HG03378 (cell line): ENCODE measurements around the gene EYS.
A peak's percentile ranks its signal among the peaks of the same experiment; 100 is the strongest.
"Not testable (repeated sequence)": the region's sequence is repeated elsewhere in the genome, so short reads cannot be mapped to it uniquely, and the experiment has no call there.

Experiments used
- ATAC-seq: cut with Tn5 transposase; IDR thresholded peaks from one replicate; pipeline ENCODE4 v1.9.1; 2021; ENCODE audit warnings: mild to moderate bottlenecking, moderate library complexity; ENCODE audit not compliant: unreplicated experiment

The EYS gene

DNA sequence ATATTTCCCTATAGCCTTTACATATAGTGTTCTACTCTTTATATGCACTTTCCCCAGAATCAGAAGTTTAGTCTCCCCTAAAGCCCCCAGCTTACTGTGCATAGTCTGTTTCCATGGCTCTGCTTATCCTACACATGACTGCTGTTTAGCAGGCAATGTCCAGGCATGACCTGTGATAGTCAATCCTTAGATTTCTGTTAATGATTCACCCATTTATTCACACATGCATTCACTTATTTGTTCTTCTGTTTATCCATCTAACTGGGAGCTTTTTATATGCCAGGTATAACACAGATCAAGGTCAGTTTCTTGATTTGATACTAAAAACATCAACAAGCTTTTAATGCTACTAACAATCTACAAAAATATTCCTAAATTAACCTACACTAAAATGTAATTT lies 1770.6 kb downstream of the EYS start:
- ATAC-seq, result no peak

DNA sequence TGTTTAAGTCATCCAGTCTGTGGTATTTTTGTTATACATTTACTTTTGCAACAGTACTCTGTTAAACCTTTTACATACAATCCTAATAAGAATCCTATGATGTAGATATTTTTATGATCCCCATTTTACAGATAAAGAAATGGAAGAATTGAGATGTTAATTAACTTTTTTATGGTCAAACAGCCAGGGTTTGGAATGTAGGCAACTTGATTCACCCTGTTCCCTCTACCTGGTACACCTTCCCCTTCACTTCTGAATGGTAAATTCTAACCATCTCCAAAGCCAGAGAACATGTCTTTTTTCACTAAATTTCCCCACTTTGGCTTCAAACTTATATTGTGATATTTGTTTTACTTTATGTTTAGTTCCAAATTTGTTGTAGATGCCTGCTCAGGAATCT lies 1771.3 kb downstream of the EYS start:
- no peak for ATAC-seq

DNA sequence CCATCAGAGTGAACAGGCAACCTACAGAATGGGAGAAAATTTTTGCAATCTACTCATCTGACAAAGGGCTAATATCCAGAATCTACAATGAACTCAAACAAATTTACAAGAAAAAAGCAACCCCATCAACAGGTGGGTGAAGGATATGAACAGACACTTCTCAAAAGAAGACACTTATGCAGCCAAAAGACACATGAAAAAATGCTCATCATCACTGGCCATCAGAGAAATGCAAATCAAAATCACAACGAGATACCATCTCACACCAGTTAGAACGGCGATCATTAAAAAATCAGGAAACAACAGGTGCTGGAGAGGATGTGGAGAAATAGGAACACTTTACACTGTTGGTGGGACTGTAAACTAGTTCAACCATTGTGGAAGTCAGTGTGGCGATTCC lies 1773.1 kb downstream of the EYS start:
- ATAC-seq, result not testable (repeated sequence)

DNA sequence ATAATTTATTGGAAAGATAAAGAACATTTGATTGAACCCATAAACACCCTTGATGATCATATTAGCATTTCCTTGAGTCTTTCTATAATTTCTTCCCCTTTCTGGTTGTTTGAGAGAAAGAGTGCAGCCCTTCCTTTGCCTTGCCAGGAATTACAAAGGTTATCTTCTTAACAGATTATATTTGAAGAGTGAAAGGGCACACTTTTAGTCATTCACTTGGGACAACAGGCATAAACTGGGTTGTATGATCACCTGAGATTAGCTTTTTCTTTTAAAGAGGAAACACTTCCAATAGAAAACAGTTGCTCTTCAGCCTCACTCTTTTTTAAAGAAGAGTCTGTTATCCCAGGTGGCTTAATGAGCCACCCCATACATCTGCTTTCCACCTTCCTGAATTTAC lies 1776.2 kb downstream of the EYS start:
- no peak for ATAC-seq

DNA sequence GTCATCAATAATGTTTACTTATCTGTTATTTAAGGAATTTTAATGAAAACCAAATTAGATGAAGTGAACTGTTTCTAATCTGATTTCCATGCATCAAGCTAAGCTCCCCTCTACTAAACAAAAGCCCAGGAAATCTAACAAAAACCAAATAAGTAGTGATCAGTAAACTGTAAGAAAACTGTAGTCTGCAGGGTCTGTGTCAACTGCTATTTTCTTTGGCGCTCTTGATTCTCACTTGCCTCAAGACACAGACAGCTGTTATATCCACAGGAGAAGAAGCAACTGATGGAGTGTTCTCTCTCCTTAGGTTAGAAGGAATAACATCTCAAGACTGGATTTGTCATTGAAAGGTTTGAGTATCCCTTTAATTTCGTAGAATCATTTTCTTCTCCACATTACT lies 1777.9 kb downstream of the EYS start:
- no peak for ATAC-seq

DNA sequence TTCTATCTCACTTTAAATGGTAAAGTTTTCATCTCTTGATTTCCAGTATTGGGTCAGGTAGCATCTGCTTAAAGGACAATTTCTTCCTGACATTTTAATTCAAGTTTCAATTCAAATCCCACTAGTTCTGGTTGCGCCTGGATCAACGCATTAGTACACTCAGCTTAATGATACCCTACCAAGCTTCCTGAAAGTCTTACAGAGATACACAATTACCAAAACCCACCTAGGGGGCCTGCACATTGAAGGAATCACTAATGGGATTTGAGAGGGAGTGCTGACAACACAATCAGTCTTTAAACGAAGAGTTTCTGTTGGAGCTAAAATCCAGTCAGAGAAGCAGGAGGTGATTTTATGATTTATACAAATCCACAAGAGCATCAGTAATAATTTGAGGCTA lies 1778.4 kb downstream of the EYS start:
- ATAC-seq, result no peak

DNA sequence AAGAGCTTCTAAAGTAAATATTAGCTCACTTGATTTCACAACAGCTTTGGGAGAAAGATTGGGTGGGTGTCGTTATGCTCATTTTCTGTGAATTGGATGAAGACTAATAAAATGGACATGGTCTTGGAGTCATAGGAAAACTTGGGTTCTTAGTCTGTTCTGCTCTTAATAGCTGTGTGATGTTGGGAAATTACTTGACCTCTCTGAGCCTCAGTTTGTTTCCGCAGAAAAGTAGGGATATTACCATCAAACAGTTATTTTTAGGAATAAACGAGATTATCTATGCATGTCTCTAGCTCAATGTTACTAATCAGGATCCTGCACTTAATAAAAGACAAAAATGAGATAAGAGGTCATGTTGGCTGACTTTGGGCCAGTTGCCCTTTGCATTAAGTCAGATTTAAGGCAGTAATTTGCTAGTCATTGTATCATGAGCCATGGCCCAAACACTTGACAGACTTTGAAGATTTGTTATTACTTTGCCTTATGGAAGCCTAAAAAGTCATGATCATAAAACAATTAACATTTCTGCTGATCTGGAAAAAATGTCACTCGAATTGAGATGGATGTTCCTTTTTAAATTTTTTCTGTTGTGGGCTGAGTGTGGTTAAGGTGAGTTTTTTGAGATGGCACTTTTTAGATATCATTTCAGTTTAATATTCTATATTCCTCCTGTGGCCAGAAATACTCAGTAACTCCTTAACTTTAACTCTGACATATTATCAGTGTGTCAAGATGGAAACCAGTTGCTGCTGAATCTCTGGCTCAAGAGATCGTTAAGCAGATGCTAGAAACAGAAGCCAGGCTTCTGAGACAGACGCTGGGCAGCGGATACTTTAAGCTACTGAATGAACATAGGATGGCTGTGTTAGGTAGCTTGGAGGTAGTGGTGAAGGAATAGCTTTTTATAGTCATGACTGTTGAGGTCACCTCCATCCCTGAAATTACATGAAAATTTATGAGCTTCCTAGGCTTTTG lies 1779.8 kb downstream of the EYS start:
- ATAC-seq, result no peak

DNA sequence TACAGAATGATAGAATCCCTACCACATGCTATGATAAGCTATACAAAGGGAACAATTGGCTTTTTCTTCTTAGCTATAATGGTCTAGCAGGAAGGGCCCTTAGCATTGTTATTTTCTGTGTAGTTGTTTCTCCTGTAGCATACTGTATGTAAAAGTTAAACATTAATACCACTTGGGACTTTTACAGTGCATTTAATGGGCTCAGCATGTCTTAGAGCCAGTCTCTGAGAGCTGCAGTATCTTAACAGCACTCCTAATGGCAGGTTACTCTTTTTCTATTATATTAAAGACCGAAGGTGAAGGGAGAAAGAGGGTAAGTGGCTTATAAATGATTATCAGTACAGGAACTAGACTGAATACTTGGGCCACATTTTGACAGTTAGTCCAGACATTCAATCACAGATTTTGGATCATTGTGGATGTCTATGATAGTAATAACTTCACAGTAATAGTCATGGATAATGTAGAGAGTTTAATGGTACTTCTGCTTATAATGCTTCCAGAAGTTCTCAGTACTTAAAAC lies 1780.7 kb downstream of the EYS start:
- no peak for ATAC-seq

DNA sequence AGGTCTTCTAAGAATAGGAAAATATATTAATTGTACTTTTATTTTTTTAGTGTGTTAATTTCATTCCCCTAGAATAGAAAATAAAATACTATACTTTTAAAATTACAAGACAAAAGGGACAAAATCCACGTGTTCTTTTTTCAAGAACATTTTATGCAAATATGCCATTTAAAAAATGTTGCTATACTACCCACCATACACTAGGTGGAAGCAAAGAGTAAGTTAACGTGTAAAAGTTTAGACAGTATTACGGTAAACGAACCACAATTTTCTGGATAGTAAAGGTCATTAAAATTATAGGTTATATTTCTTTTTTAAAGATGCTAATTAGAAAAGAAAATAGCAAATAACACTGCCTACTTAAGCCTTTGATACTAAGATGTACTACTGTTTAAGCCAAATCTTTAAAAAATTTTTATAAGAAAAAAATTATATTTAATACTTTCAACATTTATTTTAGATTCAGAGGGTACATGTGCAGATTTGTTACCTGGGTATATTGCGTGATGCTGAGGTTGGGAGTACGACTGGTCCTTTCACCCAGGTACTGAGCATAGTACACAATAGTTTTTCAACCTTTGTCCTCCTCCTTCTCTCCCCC lies 1783.8 kb downstream of the EYS start:
- peak; percentile 90 for ATAC-seq

DNA sequence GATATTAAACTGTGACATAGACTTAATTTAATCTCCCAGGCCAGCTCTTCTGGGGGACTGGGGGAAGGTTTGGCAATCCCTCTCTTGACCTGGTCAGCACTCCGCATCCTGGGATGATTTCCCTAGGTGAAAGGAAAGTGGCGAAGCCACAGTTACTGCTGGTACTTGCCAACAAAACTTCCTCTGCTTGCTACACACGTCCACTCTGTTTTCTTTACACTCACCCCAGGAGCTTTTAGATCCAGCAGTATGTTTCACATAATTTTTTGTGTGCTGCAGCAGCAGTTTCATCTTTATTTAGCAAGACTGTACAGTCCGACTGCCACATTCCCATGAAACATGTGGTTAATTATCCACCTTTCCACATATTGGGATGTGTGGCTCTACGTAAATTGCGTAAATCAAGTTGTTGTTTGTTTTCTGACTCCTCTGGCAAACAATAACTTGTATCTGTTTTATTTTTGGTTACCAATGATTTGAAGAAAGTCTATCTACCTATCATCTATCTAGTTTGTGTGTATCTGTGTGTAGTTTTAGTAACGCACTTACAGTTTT lies 1787.4 kb downstream of the EYS start:
- ATAC-seq, result no peak

DNA sequence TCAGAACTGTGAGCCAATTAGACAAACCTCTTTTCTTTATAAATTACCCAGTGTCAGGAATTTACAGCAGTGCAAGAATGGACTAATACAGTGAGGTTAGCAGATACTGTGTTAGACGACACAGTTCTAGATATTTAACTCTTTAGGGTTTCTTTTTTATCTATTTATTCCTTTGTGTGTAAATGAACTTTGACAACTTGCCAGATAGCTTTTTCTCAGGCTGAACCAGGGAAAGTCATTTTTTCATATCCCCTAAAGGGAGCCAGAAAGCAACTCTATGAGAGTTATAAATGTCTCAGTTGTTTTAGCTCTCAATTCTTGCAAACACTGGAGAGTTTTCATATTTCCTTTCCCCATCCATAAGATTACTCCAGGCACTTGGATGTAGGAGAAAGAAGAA lies 1794.1 kb downstream of the EYS start:
- no peak for ATAC-seq

DNA sequence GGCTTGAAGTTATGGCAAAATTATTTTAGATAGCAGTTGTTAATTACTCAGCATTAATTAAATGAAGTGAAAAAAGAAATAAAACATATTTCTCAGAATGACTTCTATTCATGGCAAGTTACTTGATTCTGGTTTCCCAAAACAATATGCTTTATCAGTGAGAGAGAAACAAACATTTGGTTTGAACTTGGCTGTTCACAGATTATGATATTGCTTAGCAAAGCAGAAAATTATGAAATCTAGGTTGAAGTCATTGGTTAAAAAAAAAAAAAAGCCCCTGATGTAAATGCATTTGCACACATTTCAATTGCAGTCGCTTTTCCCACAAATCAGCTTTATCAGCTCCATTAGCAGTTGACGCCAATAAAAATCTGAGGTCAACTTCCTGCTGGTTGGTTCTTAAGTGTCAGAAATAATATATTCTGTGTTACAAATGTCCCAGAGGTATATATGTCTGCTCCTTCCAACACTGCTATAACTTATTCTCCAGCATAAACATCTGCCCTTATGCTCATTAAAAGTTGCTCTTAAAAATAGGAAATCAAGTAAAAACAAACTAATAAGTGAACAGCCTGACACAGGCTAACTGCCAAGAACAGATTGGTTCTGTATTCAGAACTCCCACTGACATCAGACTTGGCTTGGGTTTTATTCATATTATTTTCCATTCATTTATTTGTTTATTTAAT lies 1796.0 kb downstream of the EYS start:
- no peak for ATAC-seq

DNA sequence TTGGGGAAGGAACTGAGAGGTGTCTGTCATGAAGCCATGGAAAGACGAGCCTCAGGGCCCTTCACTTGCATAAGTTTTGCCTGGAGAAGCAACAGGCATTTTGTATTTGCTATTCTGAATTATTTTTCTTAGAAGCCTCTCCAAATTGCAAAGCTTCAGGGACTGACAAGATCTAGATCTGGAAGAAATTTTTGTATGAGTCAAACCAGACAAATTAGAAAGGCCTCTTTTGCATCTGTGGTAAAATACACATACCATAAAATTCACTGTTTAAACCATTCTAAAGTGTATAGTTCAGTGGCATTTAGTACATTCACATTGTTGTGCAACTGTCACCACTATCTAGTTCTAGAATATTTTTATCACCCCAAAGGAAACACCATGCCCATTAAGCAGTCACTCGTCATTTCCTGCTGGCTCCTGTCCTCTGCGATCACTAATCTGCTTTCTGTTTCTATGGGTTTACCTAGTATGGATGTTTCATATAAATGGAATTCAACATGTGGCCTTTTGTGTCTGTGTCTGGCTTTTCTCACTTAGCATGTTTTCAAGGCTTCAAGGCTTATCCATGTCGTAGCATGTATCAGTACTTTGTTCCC lies 1802.3 kb downstream of the EYS start:
- ATAC-seq, result peak; percentile 61

DNA sequence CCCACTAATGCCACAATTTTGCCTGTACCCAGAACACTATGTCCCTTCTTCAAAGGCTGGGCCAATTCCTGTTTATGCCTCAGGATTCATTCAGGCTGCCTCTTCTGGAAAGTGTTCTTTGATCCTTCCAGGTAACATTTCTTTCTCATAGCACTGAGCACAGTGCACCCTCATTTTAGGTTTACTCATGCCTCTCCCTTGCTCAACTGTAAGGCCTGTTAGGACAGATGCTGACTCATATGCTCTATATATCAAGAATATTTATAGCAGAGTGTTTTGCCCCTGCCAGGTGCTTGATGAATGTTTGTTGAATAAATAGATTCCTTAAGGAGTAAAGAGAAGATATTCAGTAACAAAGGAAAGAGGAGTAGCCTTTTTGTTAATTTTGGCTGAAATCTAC lies 1807.5 kb downstream of the EYS start:
- no peak for ATAC-seq

DNA sequence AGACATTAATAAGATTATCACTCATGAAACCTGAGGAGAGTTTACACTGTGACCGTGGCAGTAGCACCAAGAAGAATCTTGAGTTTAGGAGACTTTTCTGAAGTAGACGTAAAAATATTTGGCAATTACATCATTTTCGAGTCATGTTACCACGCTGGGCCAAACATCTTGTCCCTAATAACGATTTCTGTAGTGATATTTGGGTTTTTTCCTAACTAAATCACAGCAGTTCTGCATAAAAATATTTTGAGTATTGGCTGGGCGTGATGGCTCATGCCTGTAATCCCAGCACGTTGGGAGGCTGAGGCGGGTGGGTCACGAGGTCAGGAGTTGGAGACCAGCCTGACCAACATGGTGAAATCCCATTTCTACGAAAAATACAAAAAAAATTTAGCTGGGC lies 1809.1 kb downstream of the EYS start:
- ATAC-seq, result no peak

DNA sequence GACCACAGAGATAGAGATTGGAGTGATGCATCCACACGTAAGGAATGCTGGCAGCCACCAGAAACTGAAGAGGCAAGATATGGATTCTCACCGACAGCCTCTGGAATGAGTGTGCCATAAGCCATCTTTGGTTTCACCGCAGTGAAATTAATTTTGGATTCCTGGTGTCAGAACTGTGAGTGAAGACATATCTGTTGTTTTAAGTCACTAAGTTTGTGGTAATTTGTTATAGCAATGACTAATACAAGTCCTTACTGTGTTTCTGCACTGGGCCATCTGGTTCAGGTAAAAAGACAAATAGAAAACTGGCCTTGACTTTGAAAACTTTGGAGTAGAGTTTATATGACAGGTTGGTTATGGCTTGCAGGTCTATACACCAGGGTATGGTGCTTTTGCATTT lies 1809.6 kb downstream of the EYS start:
- ATAC-seq, result no peak

DNA sequence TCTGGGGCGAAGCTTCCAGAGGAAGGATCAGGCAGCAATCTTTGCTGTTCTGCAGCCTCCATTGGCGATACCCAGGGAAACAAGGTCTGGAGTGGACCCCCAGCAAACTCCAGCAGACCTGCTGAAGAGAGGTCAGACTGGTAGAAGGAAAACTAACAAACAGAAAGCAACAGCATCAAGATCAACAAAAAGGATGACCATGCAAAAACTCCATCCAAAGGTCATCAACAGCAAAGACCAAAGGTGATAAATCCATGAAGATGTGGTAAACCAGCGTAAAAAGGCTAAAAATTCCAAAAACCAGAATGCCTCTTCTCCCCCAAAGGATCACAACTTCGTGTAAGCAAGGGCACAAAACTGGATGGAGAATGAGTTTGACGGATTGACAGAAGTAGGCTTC lies 1818.6 kb downstream of the EYS start:
- no peak for ATAC-seq

DNA sequence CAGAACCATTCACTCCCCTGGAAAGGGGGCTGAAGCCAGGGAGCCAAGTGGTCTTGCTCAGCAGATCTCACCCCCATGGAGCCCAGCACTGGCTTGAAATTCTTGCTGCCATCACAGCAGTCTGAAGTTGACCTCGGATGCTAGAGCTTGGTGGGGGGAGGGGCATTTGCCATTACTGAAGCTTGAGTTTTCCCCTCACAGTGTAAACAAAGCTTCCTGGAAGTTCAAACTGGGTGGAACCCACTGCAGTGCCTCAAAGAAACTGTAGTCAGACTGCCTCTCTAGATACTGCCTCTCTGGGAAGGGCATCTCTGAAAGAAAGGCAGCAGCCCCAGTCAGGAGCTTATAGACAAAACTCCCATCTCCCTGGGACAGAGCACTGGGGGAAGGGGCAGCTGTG lies 1819.2 kb downstream of the EYS start:
- ATAC-seq, result not testable (repeated sequence)

DNA sequence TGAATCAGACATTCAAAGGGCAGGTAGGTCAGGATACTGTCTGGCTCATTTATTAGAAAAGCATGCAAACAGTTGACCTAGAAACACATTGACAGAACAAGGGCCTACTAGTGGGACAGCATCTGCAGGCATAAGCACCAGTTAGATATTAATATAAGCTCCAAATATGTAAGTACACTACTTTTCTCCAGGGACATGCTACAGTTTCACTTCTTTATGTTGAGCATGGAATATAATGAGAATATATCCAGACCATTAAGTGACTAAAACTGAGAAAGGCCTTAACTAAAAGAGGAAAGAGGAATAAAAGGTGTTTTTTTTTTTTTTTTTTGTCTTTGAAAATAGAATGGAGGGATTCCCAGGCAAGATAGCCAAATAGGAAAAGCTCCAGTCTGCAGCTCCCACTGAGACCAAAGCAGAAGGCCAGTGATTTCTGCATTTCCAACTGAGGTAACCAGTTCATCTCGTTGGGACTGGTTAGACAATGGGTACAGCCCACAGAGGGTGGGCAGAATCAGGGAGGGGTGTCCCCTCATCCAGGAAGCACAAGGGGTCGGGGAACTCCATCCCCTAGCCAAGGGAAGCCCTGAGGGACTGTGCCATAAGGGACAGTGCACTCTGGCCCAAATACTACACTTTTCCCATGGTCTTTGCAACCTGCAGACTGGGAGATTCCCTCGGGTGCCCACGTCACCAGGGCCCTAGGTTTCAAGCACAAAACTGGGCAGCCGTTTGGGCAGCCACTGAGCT lies 1819.8 kb downstream of the EYS start:
- peak; percentile 84 for ATAC-seq

DNA sequence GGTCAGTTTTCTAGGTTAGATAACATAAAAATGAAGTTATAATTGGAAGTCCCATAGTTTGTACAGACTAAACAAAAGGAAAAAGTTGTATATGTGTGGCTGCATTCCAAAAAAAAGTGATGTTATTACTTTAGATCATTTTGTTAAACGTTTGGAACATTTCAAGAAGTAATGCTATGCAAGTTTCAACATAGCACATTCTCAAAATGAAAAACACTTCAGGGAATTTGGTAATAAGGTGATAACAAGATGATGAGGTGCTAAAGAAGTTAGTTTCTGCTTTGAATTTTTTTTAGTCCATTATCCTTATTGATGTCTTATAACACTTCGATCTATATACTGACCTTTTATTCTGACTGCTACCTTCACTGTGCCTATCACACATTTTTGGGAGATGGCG lies 1820.7 kb downstream of the EYS start:
- ATAC-seq, result no peak
